ENCODE data around the gene UFC1.

Gene UFC1

GRCh38 chr1:161171191-161171590 lies 17.4 kb downstream of the UFC1 start:
- DNase-seq (ENCODE audit: low read depth): no peak

- DNase-seq (ENCODE audit: low read depth): no peak
These were observed 17.9 kb downstream of the UFC1 start for GRCh38 chr1:161171696-161172095.

- no peak for DNase-seq (ENCODE audit: low read depth)
These were observed 18.6 kb downstream of the UFC1 start for GRCh38 chr1:161172349-161172748.

- no peak for DNase-seq (ENCODE audit: low read depth)
These were observed 19.1 kb downstream of the UFC1 start for GRCh38 chr1:161172776-161173376.

- DNase-seq (ENCODE audit: low read depth): no peak
These were observed 19.9 kb downstream of the UFC1 start for GRCh38 chr1:161173711-161174110.

- no peak for DNase-seq (ENCODE audit: low read depth)
These were observed 21.1 kb downstream of the UFC1 start for GRCh38 chr1:161174911-161175310.

- DNase-seq (ENCODE audit: low read depth): no peak
These were observed 22.1 kb downstream of the UFC1 start for GRCh38 chr1:161175771-161176453.

GRCh38 chr1:161176468-161177111 lies 22.8 kb downstream of the UFC1 start:
- no peak for DNase-seq (ENCODE audit: low read depth)

GRCh38 chr1:161177112-161177935 lies 23.5 kb downstream of the UFC1 start, which contains the start of gene B4GALT3:
Gene B4GALT3, minus strand, starts transcription at chr1:161177507. Its CDS starts 1,447 bp downstream, at chr1:161176060.
- DNase-seq (ENCODE audit: low read depth): peak; percentile 88

GRCh38 chr1:161177936-161178244 lies 24.1 kb downstream of the UFC1 start:
- DNase-seq (ENCODE audit: low read depth): no peak

GRCh38 chr1:161179698-161180097 lies 25.9 kb downstream of the UFC1 start:
- DNase-seq (ENCODE audit: low read depth): no peak

- DNase-seq (ENCODE audit: low read depth): no peak
These were observed 26.9 kb downstream of the UFC1 start for GRCh38 chr1:161180639-161181038.

GRCh38 chr1:161182214-161182613 lies 28.4 kb downstream of the UFC1 start:
- DNase-seq (ENCODE audit: low read depth): peak; percentile 27

- DNase-seq (ENCODE audit: low read depth): peak; percentile 75
These were observed 31.5 kb downstream of the UFC1 start for GRCh38 chr1:161185282-161185682.

GRCh38 chr1:161185732-161186311 lies 32.0 kb downstream of the UFC1 start:
- DNase-seq (ENCODE audit: low read depth): no peak

GRCh38 chr1:161187311-161187710 lies 33.5 kb downstream of the UFC1 start:
- DNase-seq (ENCODE audit: low read depth): no peak

- no peak for DNase-seq (ENCODE audit: low read depth)
These were observed 34.6 kb downstream of the UFC1 start for GRCh38 chr1:161188381-161188780.

- DNase-seq (ENCODE audit: low read depth): no peak
These were observed 35.3 kb downstream of the UFC1 start for GRCh38 chr1:161189036-161189435.

- no peak for DNase-seq (ENCODE audit: low read depth)
These were observed 37.3 kb downstream of the UFC1 start for GRCh38 chr1:161190962-161191521.

GRCh38 chr1:161191971-161192370 lies 38.2 kb downstream of the UFC1 start:
- no peak for DNase-seq (ENCODE audit: low read depth)
